ENCODE measurements around the gene OR52M1. TPM values are rescaled to one million over a fixed set of nuclear protein-coding genes. Genes with fewer than 3 reads are reported as not detected.

The OR52M1 gene
- total RNA-seq: not detected

GRCh38 chr11:4544891-4545290, at the start of gene OR52M1:
OR52M1 (plus strand) TSS chr11:4545191; CDS start chr11:4545191, 0 bp downstream.
- ChIA-PET CTCF (no interaction called here), POLR2A (no interaction called here)
- Mint-ChIP-seq H3K27ac (no peak within 1 kb of the TSS), H3K27me3 (peaks cover 4% of the 10 kb centered on the region), H3K36me3 (ENCODE audit: low read depth) (no peaks in the 10 kb centered on the region), H3K4me3 (no peak within 1 kb of the TSS), H3K4me1 (ENCODE audit: low read depth) (no peaks in the 10 kb centered on the region), H3K9me3 (no peaks in the 10 kb centered on the region)
- intact Hi-C loops (cut with micrococcal nuclease): no loop called here
- no peak for TF ChIP-seq CTCF (IDR thresholded peaks at IDR 0.05)
- ATAC-seq: no peak
- DNase-seq: no peak

GRCh38 chr11:4495487-4495886, 49.5 kb upstream of the OR52M1 start:
- H3K4me1 Mint-ChIP-seq (ENCODE audit: low read depth): peaks cover 12% of the 10 kb centered on the region
- CTCF ChIA-PET: interaction anchor here (5.3 kb wide), 1 partner anchor 308 kb away, joined by 52 read pairs; no protein-coding TSS in a partner anchor
- no peak overlapping the region for H3K27ac Mint-ChIP-seq
- no peak overlapping the region for H3K4me3 Mint-ChIP-seq
- DNase-seq (peak; percentile 7), ATAC-seq (no peak)
- H3K27me3 Mint-ChIP-seq: peaks cover 10% of the 10 kb centered on the region
- intact Hi-C loops (cut with micrococcal nuclease): no loop called here
- peaks cover 4% of the 10 kb centered on the region for H3K9me3 Mint-ChIP-seq
- POLR2A ChIA-PET: interaction anchor here (0.7 kb wide), 1 partner anchor 27 kb away, joined by 3 read pairs; no protein-coding TSS in a partner anchor
- TF ChIP-seq CTCF (IDR thresholded peaks at IDR 0.05): no peak
- H3K36me3 Mint-ChIP-seq (ENCODE audit: low read depth): no peaks in the 10 kb centered on the region

- CTCF ChIA-PET: interaction anchor here (5.3 kb wide), 1 partner anchor 309 kb away, joined by 52 read pairs; no protein-coding TSS in a partner anchor
- H3K4me3 Mint-ChIP-seq: no peak overlapping the region
- DNase-seq (no peak), ATAC-seq (no peak)
- no peak for TF ChIP-seq CTCF (IDR thresholded peaks at IDR 0.05)
- POLR2A ChIA-PET: no interaction called here
- H3K4me1 Mint-ChIP-seq (ENCODE audit: low read depth): peaks cover 12% of the 10 kb centered on the region
- peaks cover 4% of the 10 kb centered on the region for H3K9me3 Mint-ChIP-seq
- intact Hi-C loops (cut with micrococcal nuclease): no loop called here
- H3K27ac Mint-ChIP-seq: no peak overlapping the region
- peaks cover 10% of the 10 kb centered on the region for H3K27me3 Mint-ChIP-seq
- H3K36me3 Mint-ChIP-seq (ENCODE audit: low read depth): no peaks in the 10 kb centered on the region
Observed at GRCh38 chr11:4495986-4496385, 49.0 kb upstream of the OR52M1 start.

- Mint-ChIP-seq H3K27me3 (peaks cover 6% of the 10 kb centered on the region), H3K9me3 (peaks cover under 1% of the 10 kb centered on the region), H3K36me3 (ENCODE audit: low read depth) (no peaks in the 10 kb centered on the region), H3K27ac (no peak overlapping the region), H3K4me3 (no peak overlapping the region), H3K4me1 (ENCODE audit: low read depth) (peaks cover 12% of the 10 kb centered on the region)
- TF ChIP-seq CTCF (IDR thresholded peaks at IDR 0.05): no peak
- ChIA-PET POLR2A (no interaction called here), CTCF (interaction anchor here (1.1 to 5.3 kb wide), 2 partner anchors 310 kb away, joined by 3 to 52 read pairs; no protein-coding TSS in a partner anchor)
- ATAC-seq (no peak), DNase-seq (no peak)
- intact Hi-C loops (cut with micrococcal nuclease): no loop called here
Observed at GRCh38 chr11:4496557-4497248, 48.3 kb upstream of the OR52M1 start.

- TF ChIP-seq CTCF (IDR thresholded peaks at IDR 0.05): no peak
- no peaks in the 10 kb centered on the region for H3K36me3 Mint-ChIP-seq (ENCODE audit: low read depth)
- POLR2A ChIA-PET: no interaction called here
- H3K27ac Mint-ChIP-seq: no peak overlapping the region
- no peaks in the 10 kb centered on the region for H3K9me3 Mint-ChIP-seq
- intact Hi-C loops (cut with micrococcal nuclease): no loop called here
- no peaks in the 10 kb centered on the region for H3K4me1 Mint-ChIP-seq (ENCODE audit: low read depth)
- no peak overlapping the region for H3K4me3 Mint-ChIP-seq
- no peak for DNase-seq
- CTCF ChIA-PET: interaction anchor here (1.8 kb wide), 1 partner anchor 321 kb away, joined by 8 read pairs; no protein-coding TSS in a partner anchor
- ATAC-seq: no peak
- peaks cover 9% of the 10 kb centered on the region for H3K27me3 Mint-ChIP-seq
Observed at GRCh38 chr11:4508886-4509285, 36.1 kb upstream of the OR52M1 start.
